SK-N-SH treated with all-trans-retinoic acid at 6 μM for 48 hours (cell line): ENCODE results near the gene COL26A1.

Source experiments
- ATAC-seq: fragments of 200-7000 bp; cut with Tn5 transposase; 3 replicates; pipeline ENCODE4 v1.9.1; 2020; ENCODE audit warnings: mild to moderate bottlenecking, moderate library complexity
- ARNTL ChIP-seq: fragments of 450-650 bp; formaldehyde crosslinking; IDR thresholded peaks from 2 replicates; pipeline ENCODE4 v1.5.0; 2020; ENCODE audit warnings: low read depth, mild to moderate bottlenecking, moderate library complexity, borderline replicate concordance
- BACH2 ChIP-seq: fragments of 250-450 bp; sonication (Bioruptor Pico); IDR thresholded peaks from 2 replicates; pipeline ENCODE4 v1.9.0; 2021; ENCODE audit warnings: mild to moderate bottlenecking, borderline replicate concordance
- CSDC2 ChIP-seq: fragments of 250-450 bp; sonication (Bioruptor Pico); IDR thresholded peaks from 2 replicates; pipeline ENCODE4 v1.5.0; 2020; ENCODE audit warnings: mild to moderate bottlenecking, moderate library complexity
- ESRRG ChIP-seq: fragments of 250-450 bp; sonication (Bioruptor Pico); IDR thresholded peaks from 2 replicates; pipeline ENCODE4 v1.6.1; 2021; ENCODE audit warnings: mild to moderate bottlenecking
- GLIS3 ChIP-seq: fragments of 250-450 bp; sonication (Bioruptor Pico); IDR thresholded peaks from 2 replicates; pipeline ENCODE4 v1.5.0; 2020; ENCODE audit warnings: mild to moderate bottlenecking, moderate library complexity
- OSR1 ChIP-seq: fragments of 250-450 bp; sonication (Bioruptor Pico); IDR thresholded peaks from 2 replicates; pipeline ENCODE4 v1.8.0; 2022; ENCODE audit warnings: moderate library complexity, mild to moderate bottlenecking, inconsistent platforms
- PPARA ChIP-seq: fragments of 250-450 bp; sonication (Bioruptor Pico); IDR thresholded peaks from 2 replicates; pipeline ENCODE4 v1.5.0; 2020; ENCODE audit warnings: mild to moderate bottlenecking, borderline replicate concordance
- RARB ChIP-seq: fragments of 250-450 bp; sonication (Bioruptor Pico); IDR thresholded peaks from 2 replicates; pipeline ENCODE4 v1.8.0; 2021; ENCODE audit warnings: mild to moderate bottlenecking, moderate library complexity
- SNAI2 ChIP-seq: fragments of 250-450 bp; sonication (Bioruptor Pico); IDR thresholded peaks from 2 replicates; pipeline ENCODE4 v1.5.0; 2020; ENCODE audit warnings: mild to moderate bottlenecking, moderate library complexity
- TCF4 ChIP-seq: fragments of 250-450 bp; sonication (Bioruptor Pico); IDR thresholded peaks from 2 replicates; pipeline ENCODE4 v1.8.0; 2021; ENCODE audit warnings: mild to moderate bottlenecking, moderate library complexity, borderline replicate concordance
- TOX ChIP-seq: fragments of 250-450 bp; sonication (Bioruptor Pico); IDR thresholded peaks from 2 replicates; pipeline ENCODE4 v1.8.0; 2021; ENCODE audit warnings: mild to moderate bottlenecking, moderate library complexity, borderline replicate concordance
- ZC3H10 ChIP-seq: fragments of 250-450 bp; sonication (Bioruptor Pico); IDR thresholded peaks from 2 replicates; pipeline ENCODE4 v1.5.1; 2021; ENCODE audit warnings: mild to moderate bottlenecking, moderate library complexity
- ZFP30 ChIP-seq: fragments of 450-650 bp; formaldehyde crosslinking; IDR thresholded peaks from 2 replicates; pipeline ENCODE4 v1.5.0; 2022; ENCODE audit warnings: mild to moderate bottlenecking, moderate library complexity
- ZNF565 ChIP-seq: fragments of 450-650 bp; formaldehyde crosslinking; conservative IDR thresholded peaks from 2 replicates; pipeline ENCODE4 v1.5.0; 2020; ENCODE audit warnings: low read depth, mild to moderate bottlenecking, moderate library complexity
- ZNF8 ChIP-seq: fragments of 450-650 bp; formaldehyde crosslinking; IDR thresholded peaks from 2 replicates; pipeline ENCODE4 v1.5.0; 2020; ENCODE audit warnings: mild to moderate bottlenecking, moderate library complexity
- TF ChIP-seq, protein P1 (sequence below): fragments of 250-450 bp; sonication (Bioruptor Pico); IDR thresholded peaks from 2 replicates; pipeline ENCODE4 v1.5.1; 2020; ENCODE audit warnings: low read depth, mild to moderate bottlenecking, moderate library complexity
- TF ChIP-seq, protein P2 (sequence below): fragments of 250-450 bp; sonication (Bioruptor Pico); IDR thresholded peaks from 2 replicates; pipeline ENCODE4 v1.5.0; 2020; ENCODE audit warnings: mild to moderate bottlenecking, moderate library complexity
- TF ChIP-seq, protein P3 (sequence below): fragments of 250-450 bp; sonication (Bioruptor Pico); IDR thresholded peaks from 2 replicates; pipeline ENCODE4 v1.8.0; 2021; ENCODE audit warnings: low read depth, mild to moderate bottlenecking, moderate library complexity, borderline replicate concordance
- TF ChIP-seq, protein P4 (sequence below): fragments of 250-450 bp; sonication (Bioruptor Pico); IDR thresholded peaks from 2 replicates; pipeline ENCODE4 v1.8.0; 2020; ENCODE audit warnings: mild to moderate bottlenecking, moderate library complexity, borderline replicate concordance
- TF ChIP-seq, protein P5 (sequence below): fragments of 250-450 bp; sonication (Bioruptor Pico); IDR thresholded peaks from 2 replicates; pipeline ENCODE4 v1.5.1; 2021; ENCODE audit warnings: mild to moderate bottlenecking, moderate library complexity

COL26A1 gene

DNA sequence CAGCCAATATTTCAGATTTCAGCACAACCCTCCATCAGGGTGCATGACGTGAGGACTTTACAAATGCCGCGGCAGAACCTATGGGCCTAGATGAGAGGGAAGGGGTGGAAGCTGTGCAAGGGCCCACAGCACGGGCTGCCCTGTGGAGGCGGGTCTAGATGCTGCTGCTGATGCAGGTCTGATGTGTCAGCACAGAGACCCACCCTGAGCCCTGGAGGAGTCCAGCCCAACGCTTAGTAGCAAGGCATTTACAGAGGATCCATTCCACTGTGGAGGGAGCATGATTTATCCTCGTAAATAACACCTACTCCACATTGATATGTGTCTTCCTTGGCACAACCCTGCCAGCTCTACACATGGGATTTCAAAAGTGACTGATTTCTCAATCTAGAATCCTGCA lies 217.9 kb downstream of the COL26A1 start:
- TF ChIP-seq RARB (CRISPR knock-in tag): no peak
- no peak for TF ChIP-seq ARNTL
- no peak for TF ChIP-seq OSR1 (CRISPR knock-in tag)
- TF ChIP-seq CSDC2 (CRISPR knock-in tag): no peak
- no peak for TF ChIP-seq ZNF565
- no peak for TF ChIP-seq BACH2
- no peak for ATAC-seq

DNA sequence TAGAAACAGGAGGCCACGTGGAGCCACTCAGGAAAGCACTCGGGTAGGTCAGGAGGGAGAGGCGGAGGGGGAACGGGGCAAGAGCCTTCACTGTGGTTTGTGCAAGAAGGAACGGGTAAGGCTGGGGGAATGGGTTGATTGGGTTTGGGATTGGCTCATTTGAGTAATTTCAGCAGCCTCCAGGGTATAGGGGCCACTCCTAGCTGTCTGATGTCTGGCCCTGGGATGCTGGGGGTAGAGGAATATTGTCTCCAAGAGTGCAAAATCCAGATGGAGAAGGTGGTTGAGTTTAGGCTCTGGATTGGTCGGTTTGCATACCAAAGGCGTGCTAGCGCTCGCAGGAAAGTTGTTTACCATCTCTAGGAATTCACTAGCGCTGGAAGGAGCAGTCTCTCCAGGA lies 219.2 kb downstream of the COL26A1 start:
- TF ChIP-seq, protein P1, sequence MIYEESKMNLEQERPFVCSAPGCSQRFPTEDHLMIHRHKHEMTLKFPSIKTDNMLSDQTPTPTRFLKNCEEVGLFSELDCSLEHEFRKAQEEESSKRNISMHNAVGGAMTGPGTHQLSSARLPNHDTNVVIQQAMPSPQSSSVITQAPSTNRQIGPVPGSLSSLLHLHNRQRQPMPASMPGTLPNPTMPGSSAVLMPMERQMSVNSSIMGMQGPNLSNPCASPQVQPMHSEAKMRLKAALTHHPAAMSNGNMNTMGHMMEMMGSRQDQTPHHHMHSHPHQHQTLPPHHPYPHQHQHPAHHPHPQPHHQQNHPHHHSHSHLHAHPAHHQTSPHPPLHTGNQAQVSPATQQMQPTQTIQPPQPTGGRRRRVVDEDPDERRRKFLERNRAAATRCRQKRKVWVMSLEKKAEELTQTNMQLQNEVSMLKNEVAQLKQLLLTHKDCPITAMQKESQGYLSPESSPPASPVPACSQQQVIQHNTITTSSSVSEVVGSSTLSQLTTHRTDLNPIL: no peak
- TF ChIP-seq OSR1 (CRISPR knock-in tag) (no peak), ESRRG (CRISPR knock-in tag) (no peak), ZNF8 (CRISPR knock-in tag) (no peak), GLIS3 (CRISPR knock-in tag) (no peak), ZFP30 (no peak), CSDC2 (CRISPR knock-in tag) (no peak), SNAI2 (no peak), PPARA (CRISPR knock-in tag) (no peak), TOX (no peak), ARNTL (no peak), TCF4 (no peak), ZC3H10 (CRISPR knock-in tag) (no peak), BACH2 (no peak)
- TF ChIP-seq, protein P2, sequence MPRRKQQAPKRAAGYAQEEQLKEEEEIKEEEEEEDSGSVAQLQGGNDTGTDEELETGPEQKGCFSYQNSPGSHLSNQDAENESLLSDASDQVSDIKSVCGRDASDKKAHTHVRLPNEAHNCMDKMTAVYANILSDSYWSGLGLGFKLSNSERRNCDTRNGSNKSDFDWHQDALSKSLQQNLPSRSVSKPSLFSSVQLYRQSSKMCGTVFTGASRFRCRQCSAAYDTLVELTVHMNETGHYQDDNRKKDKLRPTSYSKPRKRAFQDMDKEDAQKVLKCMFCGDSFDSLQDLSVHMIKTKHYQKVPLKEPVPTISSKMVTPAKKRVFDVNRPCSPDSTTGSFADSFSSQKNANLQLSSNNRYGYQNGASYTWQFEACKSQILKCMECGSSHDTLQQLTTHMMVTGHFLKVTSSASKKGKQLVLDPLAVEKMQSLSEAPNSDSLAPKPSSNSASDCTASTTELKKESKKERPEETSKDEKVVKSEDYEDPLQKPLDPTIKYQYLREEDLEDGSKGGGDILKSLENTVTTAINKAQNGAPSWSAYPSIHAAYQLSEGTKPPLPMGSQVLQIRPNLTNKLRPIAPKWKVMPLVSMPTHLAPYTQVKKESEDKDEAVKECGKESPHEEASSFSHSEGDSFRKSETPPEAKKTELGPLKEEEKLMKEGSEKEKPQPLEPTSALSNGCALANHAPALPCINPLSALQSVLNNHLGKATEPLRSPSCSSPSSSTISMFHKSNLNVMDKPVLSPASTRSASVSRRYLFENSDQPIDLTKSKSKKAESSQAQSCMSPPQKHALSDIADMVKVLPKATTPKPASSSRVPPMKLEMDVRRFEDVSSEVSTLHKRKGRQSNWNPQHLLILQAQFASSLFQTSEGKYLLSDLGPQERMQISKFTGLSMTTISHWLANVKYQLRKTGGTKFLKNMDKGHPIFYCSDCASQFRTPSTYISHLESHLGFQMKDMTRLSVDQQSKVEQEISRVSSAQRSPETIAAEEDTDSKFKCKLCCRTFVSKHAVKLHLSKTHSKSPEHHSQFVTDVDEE (CRISPR knock-in tag): no peak
- TF ChIP-seq, protein P3, sequence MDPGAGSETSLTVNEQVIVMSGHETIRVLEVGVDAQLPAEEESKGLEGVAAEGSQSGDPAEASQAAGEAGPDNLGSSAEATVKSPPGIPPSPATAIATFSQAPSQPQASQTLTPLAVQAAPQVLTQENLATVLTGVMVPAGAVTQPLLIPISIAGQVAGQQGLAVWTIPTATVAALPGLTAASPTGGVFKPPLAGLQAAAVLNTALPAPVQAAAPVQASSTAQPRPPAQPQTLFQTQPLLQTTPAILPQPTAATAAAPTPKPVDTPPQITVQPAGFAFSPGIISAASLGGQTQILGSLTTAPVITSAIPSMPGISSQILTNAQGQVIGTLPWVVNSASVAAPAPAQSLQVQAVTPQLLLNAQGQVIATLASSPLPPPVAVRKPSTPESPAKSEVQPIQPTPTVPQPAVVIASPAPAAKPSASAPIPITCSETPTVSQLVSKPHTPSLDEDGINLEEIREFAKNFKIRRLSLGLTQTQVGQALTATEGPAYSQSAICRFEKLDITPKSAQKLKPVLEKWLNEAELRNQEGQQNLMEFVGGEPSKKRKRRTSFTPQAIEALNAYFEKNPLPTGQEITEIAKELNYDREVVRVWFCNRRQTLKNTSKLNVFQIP (CRISPR knock-in tag): no peak
- TF ChIP-seq, protein P4, sequence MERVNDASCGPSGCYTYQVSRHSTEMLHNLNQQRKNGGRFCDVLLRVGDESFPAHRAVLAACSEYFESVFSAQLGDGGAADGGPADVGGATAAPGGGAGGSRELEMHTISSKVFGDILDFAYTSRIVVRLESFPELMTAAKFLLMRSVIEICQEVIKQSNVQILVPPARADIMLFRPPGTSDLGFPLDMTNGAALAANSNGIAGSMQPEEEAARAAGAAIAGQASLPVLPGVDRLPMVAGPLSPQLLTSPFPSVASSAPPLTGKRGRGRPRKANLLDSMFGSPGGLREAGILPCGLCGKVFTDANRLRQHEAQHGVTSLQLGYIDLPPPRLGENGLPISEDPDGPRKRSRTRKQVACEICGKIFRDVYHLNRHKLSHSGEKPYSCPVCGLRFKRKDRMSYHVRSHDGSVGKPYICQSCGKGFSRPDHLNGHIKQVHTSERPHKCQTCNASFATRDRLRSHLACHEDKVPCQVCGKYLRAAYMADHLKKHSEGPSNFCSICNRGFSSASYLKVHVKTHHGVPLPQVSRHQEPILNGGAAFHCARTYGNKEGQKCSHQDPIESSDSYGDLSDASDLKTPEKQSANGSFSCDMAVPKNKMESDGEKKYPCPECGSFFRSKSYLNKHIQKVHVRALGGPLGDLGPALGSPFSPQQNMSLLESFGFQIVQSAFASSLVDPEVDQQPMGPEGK: no peak
- TF ChIP-seq, protein P5, sequence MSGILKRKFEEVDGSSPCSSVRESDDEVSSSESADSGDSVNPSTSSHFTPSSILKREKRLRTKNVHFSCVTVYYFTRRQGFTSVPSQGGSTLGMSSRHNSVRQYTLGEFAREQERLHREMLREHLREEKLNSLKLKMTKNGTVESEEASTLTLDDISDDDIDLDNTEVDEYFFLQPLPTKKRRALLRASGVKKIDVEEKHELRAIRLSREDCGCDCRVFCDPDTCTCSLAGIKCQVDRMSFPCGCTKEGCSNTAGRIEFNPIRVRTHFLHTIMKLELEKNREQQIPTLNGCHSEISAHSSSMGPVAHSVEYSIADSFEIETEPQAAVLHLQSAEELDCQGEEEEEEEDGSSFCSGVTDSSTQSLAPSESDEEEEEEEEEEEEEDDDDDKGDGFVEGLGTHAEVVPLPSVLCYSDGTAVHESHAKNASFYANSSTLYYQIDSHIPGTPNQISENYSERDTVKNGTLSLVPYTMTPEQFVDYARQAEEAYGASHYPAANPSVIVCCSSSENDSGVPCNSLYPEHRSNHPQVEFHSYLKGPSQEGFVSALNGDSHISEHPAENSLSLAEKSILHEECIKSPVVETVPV (CRISPR knock-in tag): no peak
- no peak for ATAC-seq

DNA sequence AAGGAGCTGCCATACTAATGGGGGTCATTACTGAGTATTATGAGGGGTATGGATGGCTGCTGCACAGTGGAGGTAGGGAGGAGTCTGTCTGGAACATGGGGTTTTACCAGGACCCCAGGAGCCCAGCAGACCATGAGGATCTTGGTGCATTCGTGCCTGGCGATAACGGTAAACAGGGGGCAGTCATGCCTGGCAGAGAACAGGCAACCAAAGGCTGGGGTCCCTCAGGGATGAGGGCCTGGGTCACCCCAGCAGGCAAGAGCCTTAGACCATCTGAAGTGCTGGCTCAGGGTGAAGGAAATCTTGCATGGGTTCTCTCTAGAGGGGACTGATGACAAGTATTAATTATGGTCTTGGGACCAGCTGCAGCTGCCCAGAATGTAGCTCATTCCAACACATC lies 220.3 kb downstream of the COL26A1 start:
- TF ChIP-seq TOX: no peak
- no peak for TF ChIP-seq PPARA (CRISPR knock-in tag)
- no peak for TF ChIP-seq ZFP30
- TF ChIP-seq BACH2: no peak
- TF ChIP-seq SNAI2: no peak
- TF ChIP-seq ZNF8 (CRISPR knock-in tag): no peak
- TF ChIP-seq, protein P5 (CRISPR knock-in tag): no peak
- TF ChIP-seq, protein P2 (CRISPR knock-in tag): no peak
- ATAC-seq: no peak
